HepG2 (cell line): Measurements from ENCODE around the gene TMEM81. TPM values are rescaled to one million over a fixed set of nuclear protein-coding genes. Genes with fewer than 3 reads are reported as not detected.

Source experiments
- ATAC-seq: fragments of 200-7000 bp; cut with Tn5 transposase; 3 replicates; pipeline ENCODE4 v1.9.1; 2020; ENCODE audit warnings: mild to moderate bottlenecking, moderate library complexity
- BruUV-seq: library from RNA; stranded (reverse); fragments of 400-500 nt; replicated peaks from 2 replicates; lab custom pipeline; 2021; lab: Mats Ljungman, UMichigan
- CTCF ChIA-PET: fragments of 300-600 bp; formaldehyde crosslinking; extraction: SDS; loops from one replicate; lab custom pipeline; 2021; ENCODE audit warnings: low total read pairs, inconsistent platforms, low intra/inter-chr PET ratio; lab: Yijun Ruan, JAX
- POLR2A ChIA-PET: fragments of 350-600 bp; sonication (Branson Sonifier 250); formaldehyde crosslinking; loops from one replicate; lab custom pipeline; 2020; ENCODE audit warnings: antibody characterized with exemption, inconsistent platforms; lab: Yijun Ruan, JAX
- DNase-seq: peaks from one replicate; pipeline ENCODE4 v3.0.0-alpha.2; 2015; ENCODE audit warnings: low spot score
- FAIRE-seq: peaks from 3 replicates; lab custom pipeline; 2011; peaks lifted over from hg19 to GRCh38; lab: Jason Lieb, UNC
- H2AFZ ChIP-seq: one replicate; pipeline ENCODE4 v1.6.1; 2011; ENCODE audit warnings: low read length, inconsistent platforms
- H3K27ac ChIP-seq: fragments of 300-600 bp; 3 replicates; pipeline ENCODE4 v1.8.0; 2011; ENCODE audit warnings: mixed run types, mild to moderate bottlenecking, mixed read lengths, low read length, inconsistent platforms; ENCODE audit not compliant: insufficient read depth; ENCODE audit errors: extremely low read length
- H3K27me3 ChIP-seq, 2 experiments: fragments of 200-600 bp in 1 of 2; 2 replicates in 1 of 2; 3 replicates in 1 of 2; pipeline versions ENCODE4 v1.6.0 to v1.8.0; 2011; ENCODE audit warnings: low read length in 2 of 2, mild to moderate bottlenecking in 2 of 2, moderate library complexity in 2 of 2, inconsistent platforms in 1 of 2; ENCODE audit not compliant: insufficient read depth in 2 of 2, control insufficient read depth in 1 of 2
- H3K36me3 ChIP-seq, 2 experiments: fragments of 200-600 bp in 1 of 2; replicated peaks in 1 of 2; 2 replicates in 1 of 2; 3 replicates in 1 of 2; pipeline versions ENCODE4 v1.5.1 to v1.8.0; 2011; ENCODE audit warnings: low read length in 2 of 2, inconsistent platforms in 1 of 2; ENCODE audit not compliant: insufficient read depth in 2 of 2, control insufficient read depth in 1 of 2
- H3K4me1 ChIP-seq: 2 replicates; pipeline ENCODE4 v1.5.1; 2012; ENCODE audit warnings: low read length, inconsistent platforms; ENCODE audit not compliant: insufficient read depth
- H3K4me2 ChIP-seq: 2 replicates; pipeline ENCODE4 v1.6.0; 2011; ENCODE audit warnings: low read depth, low read length, inconsistent platforms
- H3K4me3 ChIP-seq, 3 experiments: fragments of 200-600 bp in 1 of 3; sonication (generic), shearing (Covaris generic) in 1 of 3; replicated peaks in 1 of 3; 2 replicates each; pipeline ENCODE4 v1.5.1; 2011 to 2016; ENCODE audit warnings: low read length in 3 of 3, inconsistent platforms in 2 of 3, low read depth in 2 of 3, mild to moderate bottlenecking in 2 of 3, control low read depth in 1 of 3, mixed read lengths in 1 of 3; ENCODE audit not compliant: insufficient read depth in 1 of 3
- H3K79me2 ChIP-seq: one replicate; pipeline ENCODE4 v1.6.1; 2011; ENCODE audit warnings: low read length, inconsistent platforms; ENCODE audit not compliant: insufficient read depth
- H3K9ac ChIP-seq: 2 replicates; pipeline ENCODE4 v1.6.0; 2011; ENCODE audit warnings: mild to moderate bottlenecking, low read depth, low read length, inconsistent platforms; ENCODE audit not compliant: insufficient read depth
- H3K9me3 ChIP-seq: 2 replicates; pipeline ENCODE4 v1.5.1; 2012; ENCODE audit warnings: mild to moderate bottlenecking, low read length
- H4K20me1 ChIP-seq: 2 replicates; pipeline ENCODE4 v1.6.0; 2011; ENCODE audit warnings: inconsistent platforms, mild to moderate bottlenecking, low read length, moderate library complexity; ENCODE audit not compliant: insufficient read depth
- ATF4 ChIP-seq, 2 experiments: fragments of 450-650 bp in 1 of 2; sonication (generic) in 1 of 2; formaldehyde crosslinking; IDR thresholded peaks; 2 replicates each; pipeline versions ENCODE4 v1.5.0 to v1.8.0; 2020 to 2022; ENCODE audit warnings: mild to moderate bottlenecking in 1 of 2, missing genetic modification reagents in 1 of 2
- BORCS8-MEF2B ChIP-seq: sonication (generic); formaldehyde crosslinking; IDR thresholded peaks from 2 replicates; pipeline ENCODE4 v1.8.0; 2022; ENCODE audit warnings: mild to moderate bottlenecking, missing genetic modification reagents
- CBX1 ChIP-seq: IDR thresholded peaks from one replicate; pipeline ENCODE4 v1.6.1; 2016; ENCODE audit warnings: antibody characterized with exemption, low read depth
- FUBP1 ChIP-seq: sonication (generic); formaldehyde crosslinking; IDR thresholded peaks from 2 replicates; pipeline ENCODE4 v1.5.1; 2020; ENCODE audit warnings: missing genetic modification reagents, mild to moderate bottlenecking, borderline replicate concordance
- PCBP1 ChIP-seq: fragments of 200-400 bp; formaldehyde crosslinking; IDR thresholded peaks from 2 replicates; pipeline ENCODE4 v1.6.1; 2017; ENCODE audit warnings: mild to moderate bottlenecking, low read depth, low read length, borderline replicate concordance
- PITX1 ChIP-seq: sonication (generic); formaldehyde crosslinking; IDR thresholded peaks from 2 replicates; pipeline ENCODE4 v1.5.1; 2020; ENCODE audit warnings: mild to moderate bottlenecking, missing genetic modification reagents
- RAD21 ChIP-seq: fragments of 450-650 bp; formaldehyde crosslinking; IDR thresholded peaks from 2 replicates; pipeline ENCODE4 v1.5.0; 2020; ENCODE audit warnings: mild to moderate bottlenecking
- REPIN1 ChIP-seq: sonication (generic); formaldehyde crosslinking; IDR thresholded peaks from 2 replicates; pipeline ENCODE4 v1.8.0; 2022; ENCODE audit warnings: missing genetic modification reagents, low read depth, mild to moderate bottlenecking, borderline replicate concordance
- SMAD1 ChIP-seq: sonication (generic); formaldehyde crosslinking; IDR thresholded peaks from 2 replicates; pipeline ENCODE4 v1.4.0; 2020; ENCODE audit warnings: missing genetic modification reagents, low read depth, mild to moderate bottlenecking, borderline replicate concordance
- SMC3 ChIP-seq: IDR thresholded peaks from 2 replicates; pipeline ENCODE4 v1.6.1; 2011; ENCODE audit warnings: low read length, improper control_type of control experiment
- STAG1 ChIP-seq: sonication (generic); formaldehyde crosslinking; IDR thresholded peaks from 2 replicates; pipeline ENCODE4 v1.4.0; 2020; ENCODE audit warnings: missing genetic modification reagents
- ZC3H13 ChIP-seq: sonication (generic); formaldehyde crosslinking; IDR thresholded peaks from 2 replicates; pipeline ENCODE4 v1.8.1; 2023; ENCODE audit warnings: mild to moderate bottlenecking, missing genetic modification reagents, moderate library complexity
- ZNF230 ChIP-seq: sonication (generic); formaldehyde crosslinking; IDR thresholded peaks from 2 replicates; pipeline ENCODE4 v1.4.0; 2020; ENCODE audit warnings: mild to moderate bottlenecking, missing genetic modification reagents
- ZNF280D ChIP-seq: sonication (generic); formaldehyde crosslinking; IDR thresholded peaks from 2 replicates; pipeline ENCODE4 v1.5.1; 2020; ENCODE audit warnings: mild to moderate bottlenecking, missing genetic modification reagents
- ZNF446 ChIP-seq: sonication (generic); formaldehyde crosslinking; IDR thresholded peaks from 2 replicates; pipeline ENCODE4 v1.5.0; 2020; ENCODE audit warnings: mild to moderate bottlenecking, missing genetic modification reagents
- WGBS: methylation state at CpG from one replicate; pipeline ENCODE4 v1.1.6; 2017; ENCODE audit warnings: low lambda C conversion rate; 5-methylcytosine and 5-hydroxymethylcytosine counted together
- in situ Hi-C: cut with HindIII; loops from 2 replicates; pipeline ENCODE4 v1.10.0; 2017; ENCODE audit warnings: low pct_unique_long_range_greater_than_20kb; ENCODE audit not compliant: extremely low pct_ligation_motif_present
- intact Hi-C: fragments of 100-400 bp; cut with micrococcal nuclease; formaldehyde crosslinking; loops from one replicate; pipeline ENCODE4 v1.10.0; 2022; ENCODE audit not compliant: unreplicated experiment
- polyA plus RNA-seq, 8 experiments: library from polyadenylated mRNA; depleted of rRNA in 3 of 8; stranded (reverse) in 7 of 8; unstranded in 1 of 8; fragments of >200 nt; fragmentation: Illumina TruSeq in 4 of 8; extraction: Trizol in 4 of 8; gene quantifications; 2 replicates each; pipeline versions ENCODE4 v1.2.1 to v1.2.3, GENCODE V29; 2011 to 2016; ENCODE audit warnings: low read depth in 4 of 8, missing spikeins in 1 of 8, mixed read lengths in 1 of 8; ENCODE audit not compliant: insufficient read depth in 1 of 8
- total RNA-seq, 5 experiments: library from RNA; depleted of rRNA; stranded (reverse); fragments of >200 nt; fragmentation: Illumina TruSeq; extraction: Trizol; gene quantifications; 2 replicates each; pipeline ENCODE4 v1.2.3, GENCODE V29; 2016; ENCODE audit warnings: low read depth in 1 of 5
- TF ChIP-seq, protein P1 (sequence below): sonication (generic); formaldehyde crosslinking; IDR thresholded peaks from 2 replicates; pipeline ENCODE4 v1.5.0; 2020; ENCODE audit warnings: mild to moderate bottlenecking, missing genetic modification reagents, moderate library complexity

The TMEM81 gene
- total and polyA plus RNA-seq, 2 of the 13 experiments (the other 11 are each of a cell fraction or from before 2014, with no cell fraction given): 1.1 TPM

GRCh38 chr1:205062319-205062718, 21.9 kb downstream of the TMEM81 start (continued):
- TF ChIP-seq PCBP1 (no peak), FUBP1 (CRISPR knock-in tag) (no peak), SMAD1 (no peak), ZC3H13 (CRISPR knock-in tag) (no peak), ZNF230 (no peak), ZNF446 (no peak)
- TF ChIP-seq, all 625 proteins: peak for 0

- CTCF ChIA-PET: interaction anchor here (1.0 to 4.2 kb wide), 3 partner anchors 73 to 86 kb away, joined by 3 to 41 read pairs (median 14); no protein-coding TSS in a partner anchor
- POLR2A ChIA-PET: no interaction called here
- Histone ChIP-seq H3K4me3 (no peak overlapping the region), H3K27me3 (peaks cover 1 to 43% of the 10 kb centered on the region in 2 experiments; a peak in 3 of 5 replicates), H3K9me3 (no peaks in the 10 kb centered on the region), H2AFZ (no peak overlapping the region), H3K4me2 (no peak overlapping the region), H3K36me3 (no peaks in the 10 kb centered on the region), H3K79me2 (no peaks in the 10 kb centered on the region), H4K20me1 (no peaks in the 10 kb centered on the region), H3K27ac (no peak overlapping the region), H3K9ac (no peak overlapping the region), H3K4me1 (no peaks in the 10 kb centered on the region)
- peak; percentile 52 for FAIRE-seq
- intact Hi-C loops: loop anchor here (1.0 to 2.0 kb wide), 2 partner anchors 72 to 195 kb away; no protein-coding TSS in a partner anchor
- peak; percentile 49 for DNase-seq
- no TSS peak for BruUV-seq
- 29% methylated on average over 9 of the region's 13 CpGs for WGBS
- ATAC-seq: peak; percentile 68
- in situ Hi-C loops: loop anchor here (5.0 to 10.0 kb wide), 2 partner anchors 84 to 193 kb away; no protein-coding TSS in a partner anchor
- no peak for TF ChIP-seq ATF4 (CRISPR knock-in tag; IDR thresholded peaks at IDR 0.05)
- peak; percentile 80 for TF ChIP-seq STAG1 (CRISPR knock-in tag)
- no peak for TF ChIP-seq CBX1
- no peak for TF ChIP-seq ZNF280D (CRISPR knock-in tag)
- 0 out of 2 replicates have a peak, but pooled peaks have one; percentile 27 for TF ChIP-seq REPIN1 (CRISPR knock-in tag)
- TF ChIP-seq SMC3: peak; percentile 92
- peak; percentile 77 for TF ChIP-seq RAD21 (CRISPR knock-in tag)
- 0 out of 2 replicates have a peak, but pooled peaks have one; percentile 25 for TF ChIP-seq BORCS8-MEF2B (CRISPR knock-in tag)
- TF ChIP-seq, protein P1, sequence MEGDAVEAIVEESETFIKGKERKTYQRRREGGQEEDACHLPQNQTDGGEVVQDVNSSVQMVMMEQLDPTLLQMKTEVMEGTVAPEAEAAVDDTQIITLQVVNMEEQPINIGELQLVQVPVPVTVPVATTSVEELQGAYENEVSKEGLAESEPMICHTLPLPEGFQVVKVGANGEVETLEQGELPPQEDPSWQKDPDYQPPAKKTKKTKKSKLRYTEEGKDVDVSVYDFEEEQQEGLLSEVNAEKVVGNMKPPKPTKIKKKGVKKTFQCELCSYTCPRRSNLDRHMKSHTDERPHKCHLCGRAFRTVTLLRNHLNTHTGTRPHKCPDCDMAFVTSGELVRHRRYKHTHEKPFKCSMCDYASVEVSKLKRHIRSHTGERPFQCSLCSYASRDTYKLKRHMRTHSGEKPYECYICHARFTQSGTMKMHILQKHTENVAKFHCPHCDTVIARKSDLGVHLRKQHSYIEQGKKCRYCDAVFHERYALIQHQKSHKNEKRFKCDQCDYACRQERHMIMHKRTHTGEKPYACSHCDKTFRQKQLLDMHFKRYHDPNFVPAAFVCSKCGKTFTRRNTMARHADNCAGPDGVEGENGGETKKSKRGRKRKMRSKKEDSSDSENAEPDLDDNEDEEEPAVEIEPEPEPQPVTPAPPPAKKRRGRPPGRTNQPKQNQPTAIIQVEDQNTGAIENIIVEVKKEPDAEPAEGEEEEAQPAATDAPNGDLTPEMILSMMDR (CRISPR knock-in tag): peak; percentile 87
- TF ChIP-seq PITX1 (CRISPR knock-in tag): no peak
Measured at GRCh38 chr1:205061665-205062069, 22.6 kb downstream of the TMEM81 start.
